GM18502 (cell line): ENCODE data around the gene PELI1.
A peak's percentile ranks its signal among the peaks of the same experiment; 100 is the strongest.
"Not testable (repeated sequence)": the region's sequence is repeated elsewhere in the genome, so short reads cannot be mapped to it uniquely, and the experiment has no call there.

Source experiments
- ATAC-seq: cut with Tn5 transposase; IDR thresholded peaks from one replicate; pipeline ENCODE4 v1.9.1; 2021; ENCODE audit warnings: mild to moderate bottlenecking; ENCODE audit not compliant: unreplicated experiment, poor library complexity

Gene PELI1

DNA sequence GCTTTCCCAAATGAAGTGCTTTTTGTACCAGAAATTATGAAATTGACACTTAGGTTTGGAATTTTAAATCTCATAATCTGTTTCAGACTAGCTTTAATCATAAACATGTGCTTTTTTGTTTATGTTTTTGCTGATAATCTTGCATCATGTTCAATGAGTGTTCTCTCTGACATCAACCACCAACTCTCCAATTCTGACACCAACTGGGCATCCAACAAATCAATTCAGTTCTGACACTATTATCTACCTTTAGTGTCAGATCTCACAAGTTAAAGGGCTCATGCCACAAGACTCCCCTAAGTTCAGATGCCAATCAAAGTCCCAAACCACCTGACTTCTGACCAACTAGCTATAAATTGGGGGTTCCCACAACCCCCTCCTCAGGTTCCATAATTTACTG lies 19.6 kb downstream of the PELI1 start:
- no peak for ATAC-seq

DNA sequence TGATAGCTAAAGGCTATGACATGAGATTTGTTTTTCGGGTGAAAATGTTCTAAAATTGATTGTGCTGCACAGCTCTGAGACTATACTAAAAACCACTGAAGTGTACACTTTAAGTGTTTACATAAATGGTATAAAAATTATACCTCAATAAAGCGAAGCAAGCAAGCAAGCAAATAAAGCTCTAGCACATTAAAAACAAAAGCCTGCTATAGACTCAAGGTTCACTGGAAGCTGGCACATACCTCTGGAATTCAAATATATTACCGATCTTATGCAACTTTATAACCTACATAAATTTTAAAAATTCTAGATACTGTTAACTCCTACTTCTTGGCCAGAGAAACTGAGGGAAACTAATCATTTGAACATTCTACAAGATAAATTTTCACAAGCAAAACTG lies 20.1 kb downstream of the PELI1 start:
- ATAC-seq: no peak

DNA sequence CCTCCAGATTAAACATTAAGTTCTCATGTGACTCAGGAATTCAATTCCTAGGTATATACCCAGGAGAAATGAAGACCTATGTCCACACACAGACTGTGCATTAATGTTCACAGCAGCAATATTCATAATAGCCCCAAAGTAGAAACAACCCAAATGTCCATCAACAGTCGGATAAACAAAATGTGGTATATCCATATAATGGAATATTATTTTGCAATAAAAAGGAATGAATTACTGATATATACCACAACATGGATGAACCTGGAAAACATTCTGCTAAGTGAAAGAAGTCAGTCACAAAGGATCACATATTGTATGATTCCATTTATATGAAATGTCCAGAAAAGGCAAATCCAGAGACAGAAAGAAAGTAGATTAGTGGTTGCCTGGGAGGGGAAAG lies 20.5 kb downstream of the PELI1 start:
- ATAC-seq: no peak

DNA sequence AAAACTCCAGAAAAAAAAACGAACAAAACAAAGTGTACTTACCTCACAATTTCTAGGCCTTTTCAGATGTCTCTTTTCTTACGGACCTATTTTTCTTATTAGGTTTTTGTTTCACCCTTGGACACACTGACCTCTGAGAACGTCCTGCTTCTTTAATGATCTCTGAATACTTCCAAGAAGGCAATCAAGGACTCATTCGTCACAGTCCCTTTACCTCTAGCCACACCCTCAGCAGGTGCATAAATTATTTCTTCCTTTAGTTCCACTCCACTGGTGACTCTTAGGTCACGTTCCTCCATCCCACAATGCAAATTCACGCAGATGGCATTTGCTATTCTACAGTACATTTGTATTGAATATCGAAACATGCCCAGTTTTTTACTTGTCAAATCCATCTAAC lies 21.9 kb downstream of the PELI1 start:
- ATAC-seq: no peak

DNA sequence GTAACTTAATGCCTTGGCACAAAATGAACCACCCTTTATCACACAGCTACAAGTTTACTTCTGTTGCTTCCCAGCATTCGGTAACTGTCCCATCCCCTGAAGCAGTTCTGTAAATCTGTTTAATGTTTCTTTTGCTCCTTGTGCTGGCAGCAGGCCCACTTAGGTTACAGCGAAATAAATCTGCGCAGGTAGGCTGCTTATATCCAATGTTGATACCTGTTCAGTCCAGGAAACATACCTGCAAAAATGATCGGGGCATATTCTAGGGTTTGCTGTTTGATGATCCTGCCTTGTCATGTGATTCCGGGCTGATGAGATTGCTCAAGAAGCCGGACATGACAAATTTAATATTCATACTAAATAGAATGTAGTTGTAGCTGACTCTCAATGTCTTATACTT lies 23.3 kb downstream of the PELI1 start:
- ATAC-seq: no peak

DNA sequence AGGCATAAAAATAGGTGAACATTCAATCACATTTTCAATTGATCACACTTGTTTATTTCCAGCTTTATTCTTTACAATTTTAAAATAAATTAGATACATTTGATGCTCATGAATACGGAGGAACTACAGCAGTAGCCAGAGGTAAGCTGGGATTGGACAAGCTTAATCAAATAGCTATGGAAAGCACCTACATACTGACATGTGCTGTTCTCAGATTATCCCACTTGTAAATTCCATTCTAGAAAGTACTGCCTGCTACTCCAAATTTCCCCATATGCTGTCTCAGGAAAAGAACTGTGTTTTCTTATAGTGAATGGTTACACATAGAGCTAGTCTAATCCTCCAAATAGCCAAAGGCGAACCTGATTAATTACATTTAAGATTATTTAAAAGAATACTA lies 24.2 kb downstream of the PELI1 start:
- no peak for ATAC-seq

DNA sequence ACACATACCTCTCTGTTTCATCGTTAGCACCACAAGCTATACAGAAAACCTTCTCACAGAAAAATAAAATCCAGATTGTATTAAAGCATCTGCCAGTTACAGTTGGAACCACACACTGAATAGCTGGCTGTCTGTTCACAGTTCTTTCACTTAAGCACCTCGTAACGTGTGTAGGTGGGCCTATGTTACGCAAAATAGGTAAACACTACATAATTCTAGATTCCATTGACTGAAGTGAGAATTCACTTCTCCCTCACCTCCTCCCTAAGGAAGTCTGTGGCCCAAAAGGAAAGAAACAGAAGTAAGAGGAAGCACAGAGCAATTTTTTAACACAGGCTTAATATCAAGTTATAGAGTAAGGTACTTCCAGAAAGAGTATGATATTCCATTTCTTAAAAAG lies 24.9 kb downstream of the PELI1 start:
- ATAC-seq: no peak

DNA sequence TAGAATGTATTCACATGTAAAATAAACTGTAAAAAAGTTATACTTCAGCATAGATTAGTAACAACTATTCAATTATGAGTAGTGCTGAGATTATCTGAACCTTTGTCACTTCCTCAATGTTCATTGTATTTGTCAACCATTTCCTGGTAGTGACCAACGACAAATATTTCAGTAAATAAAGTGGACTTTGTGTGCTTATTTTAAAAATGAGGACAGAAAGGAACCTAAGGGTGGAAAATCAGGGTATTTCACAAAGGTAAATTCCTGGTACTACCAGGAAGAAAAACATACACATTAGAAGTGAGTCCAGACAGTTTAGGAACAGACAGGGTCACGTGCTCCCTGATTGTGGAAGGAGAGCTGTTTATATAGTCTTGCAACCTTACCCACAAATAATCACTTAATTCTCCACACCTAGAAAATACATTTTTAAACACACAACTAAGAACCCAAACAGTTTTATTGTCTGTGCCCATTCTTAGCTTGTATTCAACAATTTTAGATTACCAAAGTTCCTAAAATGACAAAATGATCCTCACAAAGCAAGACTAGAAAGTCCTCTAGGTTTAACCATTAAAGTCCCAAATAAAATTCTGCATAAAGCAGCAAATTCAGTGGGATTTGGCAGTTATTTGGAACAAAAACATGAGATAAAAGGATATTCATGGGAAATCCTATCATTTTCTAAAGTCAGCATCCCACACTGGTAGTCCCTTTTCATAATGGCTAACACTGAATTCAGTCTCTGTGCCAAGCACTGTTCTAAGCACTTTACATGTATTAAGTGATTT lies 28.2 kb downstream of the PELI1 start:
- no peak for ATAC-seq

DNA sequence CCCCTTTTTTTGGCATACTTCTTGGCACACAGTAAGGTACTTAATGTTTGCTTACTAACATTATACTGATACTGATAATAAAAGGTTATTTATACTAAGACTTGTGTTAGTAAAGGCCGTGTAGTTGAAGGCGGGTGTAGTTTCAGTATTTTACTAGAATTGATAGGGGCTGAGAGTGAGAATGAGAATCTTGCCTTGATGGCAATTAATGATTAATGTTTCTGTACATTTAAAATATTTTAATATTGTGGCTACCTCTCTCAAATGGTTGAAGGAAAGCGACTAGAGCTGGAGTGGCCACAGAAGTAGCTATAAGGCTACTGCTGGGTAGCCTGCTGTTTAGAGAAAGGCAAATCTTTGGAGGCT lies 29.3 kb downstream of the PELI1 start:
- peak; percentile 24 for ATAC-seq

DNA sequence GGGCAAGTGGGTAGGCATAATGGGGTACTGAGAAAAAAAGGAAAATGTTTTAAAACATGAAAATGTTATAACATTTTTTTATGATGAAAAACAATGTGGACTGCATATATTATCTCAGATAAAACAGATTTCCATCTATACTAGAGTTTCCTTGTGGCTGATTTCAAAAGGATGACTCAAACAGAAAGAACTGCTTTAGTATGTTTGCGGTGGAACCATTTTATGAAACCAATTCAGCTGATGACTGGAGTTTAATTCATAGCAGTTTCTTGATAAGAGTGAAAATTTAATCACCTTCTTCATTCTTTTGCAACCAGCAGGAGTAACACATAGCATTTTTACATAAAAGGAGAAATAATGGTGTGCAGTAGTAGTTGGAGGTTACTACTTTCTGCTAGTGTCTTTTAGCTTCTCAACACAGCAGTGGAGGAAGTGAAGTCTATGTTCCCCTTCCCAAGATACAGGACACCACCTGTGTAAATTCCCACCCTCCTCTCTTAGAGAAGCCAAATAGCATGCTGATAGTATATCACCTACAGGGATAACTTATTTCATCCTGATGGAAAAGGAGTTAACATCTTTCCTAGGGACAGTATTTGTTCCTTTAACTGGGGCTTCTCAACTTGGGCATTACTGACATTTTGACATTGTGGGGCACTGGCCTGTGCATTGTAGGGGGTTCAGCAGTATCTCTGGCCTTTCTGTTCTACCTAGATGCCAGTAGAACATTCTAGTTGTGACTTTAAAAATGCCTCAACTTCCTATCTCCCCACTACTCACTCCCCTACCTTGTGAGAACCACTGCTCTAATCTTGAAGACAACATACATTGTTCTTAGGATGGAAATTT lies 29.9 kb downstream of the PELI1 start:
- ATAC-seq: peak; percentile 48

DNA sequence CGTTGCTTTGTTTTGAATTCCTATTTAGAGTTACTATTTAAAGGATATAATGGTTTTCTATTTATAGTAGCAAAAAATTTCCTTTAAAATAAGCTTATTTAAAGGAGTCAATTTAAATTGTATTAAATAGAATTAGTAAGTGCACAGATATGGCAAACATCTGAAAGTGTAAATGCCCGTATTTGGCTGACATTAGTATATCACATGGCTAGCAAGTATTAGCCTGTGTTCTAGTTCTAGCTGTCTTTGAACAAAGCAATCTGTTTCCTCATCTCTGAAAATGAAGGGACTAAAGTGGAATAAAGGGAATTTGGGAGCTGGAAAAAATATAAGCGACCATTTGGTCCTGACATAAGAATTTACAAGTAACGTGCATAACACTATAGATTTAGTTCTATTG lies 32.2 kb downstream of the PELI1 start:
- no peak for ATAC-seq

DNA sequence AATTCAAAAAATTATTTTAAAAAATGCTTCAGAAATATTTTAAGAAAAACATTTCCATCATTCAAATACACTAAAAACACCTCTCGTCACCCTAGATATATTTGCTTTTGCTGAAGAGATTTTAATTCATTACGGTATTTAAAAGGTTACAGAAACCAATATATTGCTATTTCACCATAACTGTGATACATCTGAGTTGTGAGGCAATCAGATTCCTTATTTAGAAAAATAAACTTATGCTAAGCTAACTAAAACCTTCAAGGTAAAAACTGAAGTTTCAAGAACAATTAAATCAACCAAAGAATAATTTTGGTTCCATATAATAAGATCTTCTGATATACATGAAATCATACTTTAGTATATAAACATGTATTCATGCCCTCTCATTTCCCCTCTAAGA lies 32.8 kb downstream of the PELI1 start:
- no peak for ATAC-seq

DNA sequence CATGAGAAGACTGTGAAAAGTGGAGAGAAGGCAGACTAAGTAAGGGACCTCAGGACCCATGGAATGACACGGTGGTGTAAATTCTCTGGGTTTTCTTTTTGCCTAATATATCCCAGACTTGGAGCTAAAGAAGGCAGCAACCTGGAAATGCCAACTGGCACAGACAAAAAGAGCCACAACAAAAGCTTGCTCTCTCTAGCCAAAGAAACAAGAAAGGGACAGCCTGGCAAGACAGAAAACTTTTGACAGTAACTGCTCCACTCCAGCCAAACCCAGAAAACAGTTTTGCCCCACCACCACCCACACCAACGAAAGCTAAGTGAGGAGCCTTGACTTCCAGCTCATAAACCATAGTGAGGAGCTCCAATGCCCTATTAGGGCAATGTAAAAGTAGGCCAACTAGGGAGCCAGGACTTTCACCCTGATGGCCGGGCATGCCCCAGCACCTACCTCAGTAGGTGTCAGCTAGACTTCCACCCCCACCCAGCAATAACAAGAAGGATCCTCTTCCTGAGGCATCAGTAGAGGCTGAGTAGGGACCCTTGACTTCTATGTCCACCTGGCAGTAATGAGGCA lies 35.5 kb downstream of the PELI1 start:
- ATAC-seq: no peak

DNA sequence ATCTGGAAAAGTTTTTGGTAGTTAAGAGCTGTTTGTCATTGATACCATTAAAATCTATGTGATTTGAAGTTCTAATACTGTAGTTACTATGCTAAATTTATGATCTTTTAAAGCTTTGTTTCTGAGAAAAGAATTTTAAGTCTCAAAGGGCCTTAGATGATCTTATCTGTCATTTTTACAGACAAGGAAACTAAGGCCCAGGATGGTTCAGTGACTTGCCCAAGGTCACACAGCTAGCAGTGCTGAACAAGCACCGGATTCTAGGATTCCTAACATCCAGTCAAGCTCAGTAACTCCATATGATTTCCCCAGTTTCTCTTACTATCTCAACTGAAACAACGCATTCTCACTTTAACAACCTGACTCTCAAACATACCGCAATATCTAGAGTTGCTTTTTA lies 37.7 kb downstream of the PELI1 start:
- ATAC-seq: no peak

DNA sequence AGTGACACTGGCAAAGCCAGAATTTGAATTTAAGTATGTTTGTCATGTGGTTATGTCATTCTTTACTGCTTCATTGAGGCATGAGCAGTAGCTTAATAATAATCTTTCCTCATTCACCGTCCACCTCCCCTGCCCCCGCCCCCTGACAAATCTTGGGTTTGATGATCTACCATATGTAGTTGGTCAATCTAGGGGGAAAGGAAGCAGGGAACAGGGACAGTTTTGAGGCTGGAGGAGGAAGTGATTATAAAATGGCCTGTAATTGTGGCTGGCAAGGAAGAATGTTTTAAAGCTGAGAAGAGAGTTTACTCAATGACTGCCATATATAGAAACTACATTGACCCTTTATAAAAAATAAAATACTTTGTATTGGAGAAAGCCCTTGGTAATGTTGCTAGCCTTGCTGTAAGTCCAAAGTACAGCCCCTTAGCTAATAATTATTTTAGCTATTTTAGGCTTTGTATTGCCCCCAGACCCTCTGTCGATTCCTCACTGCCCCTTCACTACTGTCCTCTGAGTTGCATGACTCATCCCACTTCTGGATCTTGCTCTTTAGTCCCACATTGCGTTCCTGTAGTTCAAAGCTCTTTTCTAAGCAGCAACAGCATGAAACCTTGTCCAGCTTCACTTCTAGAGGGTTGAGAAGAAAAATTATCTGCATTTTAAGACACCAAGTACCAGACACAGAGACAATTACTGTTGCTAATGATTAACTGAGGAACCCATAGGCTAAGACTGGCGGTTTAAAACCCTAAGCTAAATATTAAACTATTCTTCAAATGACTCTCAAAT lies 38.4 kb downstream of the PELI1 start:
- ATAC-seq: no peak

DNA sequence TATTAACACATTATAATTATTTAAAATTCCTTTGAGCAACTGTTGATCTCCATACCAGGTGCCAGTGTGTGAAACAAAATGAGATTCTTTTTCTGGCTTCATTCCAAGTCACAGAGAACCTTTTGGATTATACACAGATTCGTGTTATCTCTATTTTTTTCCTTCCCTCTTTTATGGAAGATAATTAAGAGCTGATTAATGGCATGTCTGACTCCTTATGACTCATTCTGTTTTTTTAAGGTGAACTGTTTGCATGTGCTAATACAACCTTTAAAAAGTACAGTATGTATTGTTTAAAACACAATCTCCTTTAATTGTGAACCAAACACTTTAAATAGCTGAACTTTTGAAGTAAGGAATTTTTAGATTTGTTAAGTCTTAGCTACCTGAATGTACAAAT lies 39.3 kb downstream of the PELI1 start:
- ATAC-seq: no peak

DNA sequence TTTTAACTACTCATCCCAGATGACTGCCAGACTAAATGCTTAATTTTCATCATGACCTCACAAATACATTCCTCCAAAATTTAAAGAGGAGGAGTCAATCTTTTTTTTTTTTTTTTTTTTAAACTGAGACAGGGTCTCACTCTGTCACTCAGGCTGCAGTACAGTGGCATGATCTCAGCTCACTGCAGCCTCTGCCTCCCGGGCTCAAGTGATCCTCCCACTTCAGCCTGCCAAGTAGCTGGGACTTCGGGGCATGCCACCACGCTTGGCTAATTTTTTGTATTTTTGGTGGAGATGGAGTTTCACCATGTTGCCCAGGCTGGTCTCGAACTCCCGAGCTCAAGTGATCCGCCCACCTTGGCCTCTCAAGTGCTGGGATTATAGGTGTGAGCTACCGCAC lies 41.5 kb downstream of the PELI1 start:
- ATAC-seq: not testable (repeated sequence)

DNA sequence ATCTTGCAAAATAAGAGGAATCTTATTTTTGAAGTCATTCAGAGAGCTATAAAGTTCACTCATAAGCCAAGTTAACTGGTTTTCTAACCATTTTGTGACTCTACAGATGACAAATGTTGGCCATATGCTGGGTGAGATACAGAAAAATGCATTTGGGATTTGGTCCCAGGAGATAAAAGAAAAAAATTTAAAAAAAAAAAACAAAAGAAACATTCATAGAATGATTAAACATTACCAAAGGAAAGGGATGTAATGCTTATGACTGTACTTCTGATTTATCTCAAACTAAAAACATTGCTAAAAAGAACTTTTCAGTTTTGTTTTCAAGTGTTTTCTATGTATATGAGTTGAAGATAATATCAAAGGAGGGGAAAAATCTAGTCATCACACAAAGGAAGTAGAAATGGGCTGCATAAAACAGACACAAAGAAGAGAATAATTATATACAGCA lies 43.1 kb downstream of the PELI1 start:
- peak; percentile 44 for ATAC-seq

DNA sequence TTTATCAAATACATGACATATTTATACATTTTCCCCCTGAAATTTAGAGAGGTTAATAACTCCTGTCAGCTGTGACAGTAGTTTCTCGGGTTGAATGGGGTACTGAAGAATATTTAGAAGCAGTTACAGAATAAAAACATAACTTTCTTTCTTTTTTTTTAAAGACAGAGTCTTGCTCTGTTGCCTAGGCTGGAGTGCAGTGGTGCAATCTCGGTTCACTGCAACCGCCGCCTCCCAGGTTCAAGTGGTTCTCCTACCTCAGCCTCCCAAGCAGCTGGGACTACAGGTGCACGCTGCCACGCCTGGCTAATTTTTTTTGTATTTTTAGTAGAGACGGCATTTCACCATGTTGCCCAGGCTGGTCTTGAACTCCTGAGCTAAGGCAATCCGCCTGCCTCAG lies 43.6 kb downstream of the PELI1 start:
- not testable (repeated sequence) for ATAC-seq

DNA sequence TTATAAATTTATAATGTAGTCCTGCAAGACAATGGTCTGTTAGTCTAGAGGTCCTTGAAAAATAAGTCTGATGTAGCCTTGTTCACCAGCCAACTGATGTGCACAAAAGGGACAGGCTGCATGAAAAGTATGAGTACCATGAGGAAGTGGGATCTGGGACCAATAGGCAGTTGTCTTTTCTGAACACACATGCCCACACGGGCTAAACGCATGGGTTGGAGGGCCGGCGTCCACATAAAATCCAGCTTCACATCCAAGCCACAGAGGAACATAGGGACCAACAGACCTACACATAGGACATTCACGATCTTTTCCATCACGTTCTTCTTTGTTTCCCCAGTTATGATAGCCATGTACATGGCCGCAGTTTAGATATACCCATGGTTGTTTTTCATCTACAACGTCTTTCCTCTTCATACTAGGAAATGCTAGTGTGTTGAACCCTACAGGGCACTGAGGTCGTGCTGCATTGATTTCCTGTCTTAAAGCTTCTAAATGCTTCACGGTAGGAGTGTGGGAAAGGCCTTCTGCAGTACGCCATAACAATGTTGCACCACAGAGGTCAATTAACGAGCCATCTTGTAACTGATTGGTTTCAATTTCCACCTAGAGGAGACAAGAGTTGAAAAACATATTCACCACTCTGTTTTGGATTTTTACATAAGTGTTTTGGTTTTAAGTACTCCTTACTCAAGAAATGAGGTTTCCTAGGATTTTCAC lies 49.4 kb downstream of the PELI1 start:
- ATAC-seq: no peak
